ENCODE data around the gene SLC45A2.
"Not testable (repeated sequence)": the region's sequence is repeated elsewhere in the genome, so short reads cannot be mapped to it uniquely, and the experiment has no call there.

Gene SLC45A2

GRCh38 chr5:33984671-33985124, at the start of gene SLC45A2:
SLC45A2 (minus strand) TSS chr5:33984693; CDS start chr5:33984583, 110 bp downstream.
- no peak for DNase-seq (ENCODE audit: low read depth in 4 of 4, low spot score in 1 of 4)

- no peak for DNase-seq (ENCODE audit: low read depth in 4 of 4, low spot score in 1 of 4)
Measured at GRCh38 chr5:34031966-34032365, 47.5 kb upstream of the SLC45A2 start.

GRCh38 chr5:34031117-34031516, 46.6 kb upstream of the SLC45A2 start:
- no peak for DNase-seq (ENCODE audit: low read depth in 4 of 4, low spot score in 1 of 4)

GRCh38 chr5:34030585-34030984, 46.1 kb upstream of the SLC45A2 start:
- not testable (repeated sequence) for DNase-seq (ENCODE audit: low read depth in 4 of 4, low spot score in 1 of 4)

- no peak for DNase-seq (ENCODE audit: low read depth in 4 of 4, low spot score in 1 of 4)
Measured at GRCh38 chr5:34030048-34030447, 45.6 kb upstream of the SLC45A2 start.

- no peak for DNase-seq (ENCODE audit: low read depth in 4 of 4, low spot score in 1 of 4)
Measured at GRCh38 chr5:34028349-34028748, 43.9 kb upstream of the SLC45A2 start.

GRCh38 chr5:34026089-34026761, 41.7 kb upstream of the SLC45A2 start:
- no peak for DNase-seq (ENCODE audit: low read depth in 4 of 4, low spot score in 1 of 4)

GRCh38 chr5:34022121-34022705, 37.7 kb upstream of the SLC45A2 start:
- DNase-seq (ENCODE audit: low read depth in 4 of 4, low spot score in 1 of 4): peak in 1 of 4 experiments; percentile 28

GRCh38 chr5:34021334-34021733, 36.8 kb upstream of the SLC45A2 start:
- no peak for DNase-seq (ENCODE audit: low read depth in 4 of 4, low spot score in 1 of 4)

- DNase-seq (ENCODE audit: low read depth in 4 of 4, low spot score in 1 of 4): no peak
Measured at GRCh38 chr5:34020726-34021125, 36.2 kb upstream of the SLC45A2 start.

- DNase-seq (ENCODE audit: low read depth in 4 of 4, low spot score in 1 of 4): no peak
Measured at GRCh38 chr5:34017254-34017653, 32.8 kb upstream of the SLC45A2 start.

- no peak for DNase-seq (ENCODE audit: low read depth in 4 of 4, low spot score in 1 of 4)
Measured at GRCh38 chr5:34016750-34017149, 32.3 kb upstream of the SLC45A2 start.

GRCh38 chr5:34016222-34016621, 31.7 kb upstream of the SLC45A2 start:
- DNase-seq (ENCODE audit: low read depth in 4 of 4, low spot score in 1 of 4): no peak

GRCh38 chr5:34015120-34015822, 30.8 kb upstream of the SLC45A2 start:
- DNase-seq (ENCODE audit: low read depth in 4 of 4, low spot score in 1 of 4): no peak

- no peak for DNase-seq (ENCODE audit: low read depth in 4 of 4, low spot score in 1 of 4)
Measured at GRCh38 chr5:34014626-34015025, 30.1 kb upstream of the SLC45A2 start.

- DNase-seq (ENCODE audit: low read depth in 4 of 4, low spot score in 1 of 4): no peak
Measured at GRCh38 chr5:34013547-34013946, 29.1 kb upstream of the SLC45A2 start.

GRCh38 chr5:34012791-34013190, 28.3 kb upstream of the SLC45A2 start:
- DNase-seq (ENCODE audit: low read depth in 4 of 4, low spot score in 1 of 4): no peak

GRCh38 chr5:34011536-34011935, 27.0 kb upstream of the SLC45A2 start:
- DNase-seq (ENCODE audit: low read depth in 4 of 4, low spot score in 1 of 4): no peak

- DNase-seq (ENCODE audit: low read depth in 4 of 4, low spot score in 1 of 4): not testable (repeated sequence)
Measured at GRCh38 chr5:34010146-34010545, 25.7 kb upstream of the SLC45A2 start.

GRCh38 chr5:34009610-34010009, 25.1 kb upstream of the SLC45A2 start:
- no peak for DNase-seq (ENCODE audit: low read depth in 4 of 4, low spot score in 1 of 4)

- DNase-seq (ENCODE audit: low read depth in 4 of 4, low spot score in 1 of 4): no peak
Measured at GRCh38 chr5:34008802-34009201, 24.3 kb upstream of the SLC45A2 start.
